ENCODE results near the gene BBS9.
"Not testable (repeated sequence)": the region's sequence is repeated elsewhere in the genome, so short reads cannot be mapped to it uniquely, and the experiment has no call there.

Gene BBS9

GRCh38 chr7:33298848-33299247, 169.5 kb downstream of the BBS9 start:
- no peak for TF ChIP-seq CTCF (IDR thresholded peaks at IDR 0.05; ENCODE audit: low read depth, low read length)

GRCh38 chr7:33299425-33299824, 170.1 kb downstream of the BBS9 start:
- Histone ChIP-seq H3K36me3 (no peaks in the 10 kb centered on the region), H3K27me3 (ENCODE audit: insufficient read depth, low read depth, severe bottlenecking) (no peaks in the 10 kb centered on the region), H3K4me3 (ENCODE audit: low read depth, low read length) (no peak overlapping the region), H3K27ac (no peak overlapping the region), H3K9me3 (ENCODE audit: severe bottlenecking) (peaks cover 3% of the 10 kb centered on the region)
- no peak for TF ChIP-seq CTCF (IDR thresholded peaks at IDR 0.05; ENCODE audit: low read depth, low read length)
- DNase-seq, result no peak

More at GRCh38 chr7:33298848-33299247, 169.5 kb downstream of the BBS9 start:
- no peak for DNase-seq
- no peak overlapping the region for H3K4me3 ChIP-seq (ENCODE audit: low read depth, low read length)
- no peaks in the 10 kb centered on the region for H3K27me3 ChIP-seq (ENCODE audit: insufficient read depth, low read depth, severe bottlenecking)
- no peak overlapping the region for H3K27ac ChIP-seq
- no peaks in the 10 kb centered on the region for H3K36me3 ChIP-seq
- H3K9me3 ChIP-seq (ENCODE audit: severe bottlenecking), result peaks cover 3% of the 10 kb centered on the region

GRCh38 chr7:33300131-33300530, 170.8 kb downstream of the BBS9 start:
- TF ChIP-seq CTCF (IDR thresholded peaks at IDR 0.05; ENCODE audit: low read depth, low read length), result no peak
- H3K36me3 ChIP-seq, result no peaks in the 10 kb centered on the region
- H3K27me3 ChIP-seq (ENCODE audit: insufficient read depth, low read depth, severe bottlenecking), result no peaks in the 10 kb centered on the region
- no peak overlapping the region for H3K4me3 ChIP-seq (ENCODE audit: low read depth, low read length)
- DNase-seq, result no peak
- H3K27ac ChIP-seq, result no peak overlapping the region
- peaks cover 3% of the 10 kb centered on the region for H3K9me3 ChIP-seq (ENCODE audit: severe bottlenecking)

- Histone ChIP-seq H3K4me3 (ENCODE audit: low read depth, low read length) (no peak overlapping the region), H3K36me3 (no peaks in the 10 kb centered on the region), H3K27ac (no peak overlapping the region), H3K9me3 (ENCODE audit: severe bottlenecking) (peaks cover 3% of the 10 kb centered on the region), H3K27me3 (ENCODE audit: insufficient read depth, low read depth, severe bottlenecking) (no peaks in the 10 kb centered on the region)
- TF ChIP-seq CTCF (IDR thresholded peaks at IDR 0.05; ENCODE audit: low read depth, low read length), result no peak
- DNase-seq, result no peak
These were observed 171.4 kb downstream of the BBS9 start for GRCh38 chr7:33300742-33301141.

GRCh38 chr7:33303978-33304557, 174.7 kb downstream of the BBS9 start:
- not testable (repeated sequence) for H3K9me3 ChIP-seq (ENCODE audit: severe bottlenecking); H3K27ac ChIP-seq; H3K27me3 ChIP-seq (ENCODE audit: insufficient read depth, low read depth, severe bottlenecking); H3K36me3 ChIP-seq; DNase-seq; H3K4me3 ChIP-seq (ENCODE audit: low read depth, low read length)

- Histone ChIP-seq H3K27ac (no peak overlapping the region), H3K36me3 (no peaks in the 10 kb centered on the region), H3K9me3 (ENCODE audit: severe bottlenecking) (no peaks in the 10 kb centered on the region), H3K4me3 (ENCODE audit: low read depth, low read length) (no peak overlapping the region), H3K27me3 (ENCODE audit: insufficient read depth, low read depth, severe bottlenecking) (no peaks in the 10 kb centered on the region)
- no peak for DNase-seq
- no peak for TF ChIP-seq CTCF (IDR thresholded peaks at IDR 0.05; ENCODE audit: low read depth, low read length)
These were observed 177.8 kb downstream of the BBS9 start for GRCh38 chr7:33307205-33307604.
